SK-N-MC (cell line): Measurements from ENCODE around the gene ACTG1.
A peak's percentile ranks its signal among the peaks of the same experiment; 100 is the strongest.

Source experiments
- DNase-seq: peaks from one replicate; pipeline ENCODE4 v3.0.0-alpha.2; 2011; ENCODE audit warnings: low read depth, low spot score
- H3K27ac ChIP-seq: fragments of 200-600 bp; sonication (generic); 2 replicates; pipeline ENCODE4 v1.5.1; 2016; ENCODE audit warnings: mixed run types
- H3K36me3 ChIP-seq: fragments of 200-600 bp; sonication (generic); 2 replicates; pipeline ENCODE4 v1.6.1; 2017; ENCODE audit warnings: antibody characterized with exemption, low read length, mixed read lengths; ENCODE audit not compliant: insufficient read depth
- H3K4me3 ChIP-seq: fragments of 200-600 bp; sonication (generic); 2 replicates; pipeline ENCODE4 v1.5.1; 2016
- H3K9ac ChIP-seq: fragments of 200-600 bp; sonication (generic); 2 replicates; pipeline ENCODE4 v1.8.0; 2017; ENCODE audit warnings: mixed run types, mixed read lengths; ENCODE audit not compliant: insufficient read length
- H3K9me3 ChIP-seq: fragments of 200-600 bp; sonication (generic); 2 replicates; pipeline ENCODE4 v1.6.1; 2017; ENCODE audit warnings: low read depth, mild to moderate bottlenecking, antibody characterized with exemption, low read length, moderate library complexity, mixed read lengths
- EZH2 ChIP-seq: fragments of 200-600 bp; sonication (generic); IDR thresholded peaks from one replicate; pipeline ENCODE4 v1.6.1; 2017; ENCODE audit warnings: antibody characterized with exemption
- FOXP2 ChIP-seq: optimal IDR thresholded peaks from 2 replicates; pipeline ENCODE3; 2011; ENCODE audit warnings: mild to moderate bottlenecking, moderate library complexity; ENCODE audit not compliant: insufficient read depth; ENCODE audit errors: extremely low read length, control extremely low read depth
- POLR2AphosphoS5 ChIP-seq: IDR thresholded peaks from 2 replicates; pipeline ENCODE4 v1.6.1; 2012; ENCODE audit warnings: mild to moderate bottlenecking, low read depth, low read length, borderline replicate concordance

Gene ACTG1

DNA sequence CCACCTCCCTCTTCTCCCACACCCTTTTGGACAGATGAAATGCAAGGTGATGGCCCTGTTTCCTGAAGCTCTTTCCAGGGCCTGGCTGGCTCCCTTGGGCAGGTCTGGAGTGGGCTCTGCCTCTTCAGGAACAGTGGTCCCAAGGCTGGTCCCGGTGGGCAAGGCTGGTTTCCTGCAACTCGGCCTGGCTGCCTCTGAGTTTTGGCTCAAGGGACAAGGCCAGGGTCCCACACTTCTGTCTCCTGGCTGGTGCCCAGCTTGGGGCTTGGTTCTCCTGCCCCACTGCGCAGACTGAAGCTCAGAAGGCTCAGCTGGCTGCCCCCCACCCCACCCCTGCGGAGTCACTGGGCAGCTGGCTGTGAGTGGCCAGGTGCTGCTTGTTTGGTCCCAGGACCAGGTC, 3.8 kb upstream of the ACTG1 start:
- no peaks in the 10 kb centered on the region for H3K9me3 ChIP-seq
- H3K4me3 ChIP-seq: no peak overlapping the region
- peak overlapping the region; percentile 68 for H3K27ac ChIP-seq
- no peak overlapping the region for H3K9ac ChIP-seq
- no peak for TF ChIP-seq EZH2
- TF ChIP-seq FOXP2: no peak
- no peak for TF ChIP-seq POLR2AphosphoS5
- H3K36me3 ChIP-seq: peaks cover 8% of the 10 kb centered on the region
- no peak for DNase-seq

- Histone ChIP-seq H3K27ac (peak overlapping the region; percentile 68; the same call in 1 of the 2 replicates), H3K9ac (no peak overlapping the region), H3K9me3 (no peaks in the 10 kb centered on the region), H3K36me3 (peaks cover 16% of the 10 kb centered on the region), H3K4me3 (no peak overlapping the region)
- TF ChIP-seq FOXP2: no peak
- DNase-seq: no peak
Observed at GRCh38 chr17:81515530-81516041, 3.0 kb upstream of the ACTG1 start.

DNA sequence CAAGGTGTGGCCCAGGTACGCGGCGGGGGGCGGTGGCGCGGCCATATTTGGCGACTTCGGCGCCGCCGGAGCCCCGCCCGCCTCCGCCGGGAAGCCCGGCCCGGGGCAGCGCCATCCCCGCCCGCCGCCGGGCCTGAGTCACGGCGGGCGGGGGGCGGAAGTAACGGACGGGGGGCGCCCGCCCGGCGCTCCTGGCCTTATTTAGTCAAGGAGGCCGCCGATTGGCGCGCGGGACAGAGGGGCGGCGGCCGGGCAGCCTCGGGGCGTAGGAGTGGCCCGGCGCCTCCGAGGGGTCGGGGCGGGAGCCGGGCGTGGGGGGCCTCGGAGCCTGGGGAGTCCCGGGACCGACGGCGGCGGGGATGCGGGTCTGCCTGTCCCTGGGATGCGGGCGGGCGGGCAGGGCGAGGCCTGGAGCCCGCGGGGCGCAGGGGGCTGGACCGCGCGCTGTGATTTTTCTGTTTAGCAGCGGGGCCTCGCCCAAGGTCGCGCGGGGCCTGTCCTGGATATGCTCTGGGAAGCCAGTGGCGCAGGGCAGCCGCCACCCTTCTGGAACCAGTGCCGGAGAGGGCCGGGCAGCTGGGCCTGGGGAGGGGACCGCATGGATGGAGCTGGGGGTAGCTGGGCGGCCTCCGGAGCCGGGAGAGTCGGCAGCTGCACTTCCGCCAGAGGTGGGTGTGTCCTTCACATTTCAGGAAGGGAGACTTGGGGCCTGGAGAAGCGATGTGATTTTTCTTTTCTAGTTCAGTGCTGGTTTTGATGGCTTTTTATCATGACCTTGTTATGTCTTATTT, 2.3 kb upstream of the ACTG1 start:
- TF ChIP-seq FOXP2 (no peak), EZH2 (no peak), POLR2AphosphoS5 (no peak)

GRCh38 chr17:81514489-81514738, 1.8 kb upstream of the ACTG1 start:
- H3K9me3 ChIP-seq: no peaks in the 10 kb centered on the region
- H3K4me3 ChIP-seq: no peak overlapping the region
- DNase-seq: no peak
- no peak overlapping the region for H3K9ac ChIP-seq
- no peak for TF ChIP-seq FOXP2
- TF ChIP-seq POLR2AphosphoS5: no peak
- no peak for TF ChIP-seq EZH2
- H3K27ac ChIP-seq: no peak overlapping the region
- peaks cover 28% of the 10 kb centered on the region for H3K36me3 ChIP-seq

More for the DNA sequence above, 2.3 kb upstream of the ACTG1 start:
- Histone ChIP-seq H3K4me3 (no peak overlapping the region), H3K9ac (no peak overlapping the region), H3K36me3 (peaks cover 23% of the 10 kb centered on the region), H3K27ac (no peak overlapping the region), H3K9me3 (no peaks in the 10 kb centered on the region)
- DNase-seq: no peak

- Histone ChIP-seq H3K9ac (no peak overlapping the region), H3K9me3 (no peaks in the 10 kb centered on the region), H3K4me3 (no peak overlapping the region), H3K27ac (no peak overlapping the region), H3K36me3 (peaks cover 33% of the 10 kb centered on the region)
- TF ChIP-seq EZH2: no peak
- no peak for TF ChIP-seq FOXP2
- DNase-seq: no peak
Observed at GRCh38 chr17:81513753-81514488, 1.3 kb upstream of the ACTG1 start.

- no peak for TF ChIP-seq EZH2
- TF ChIP-seq FOXP2: no peak
- no peak for TF ChIP-seq POLR2AphosphoS5
- peaks cover 37% of the 10 kb centered on the region for H3K36me3 ChIP-seq
- no peak for DNase-seq
Observed at GRCh38 chr17:81513372-81513752, 763 bp upstream of the ACTG1 start.

DNA sequence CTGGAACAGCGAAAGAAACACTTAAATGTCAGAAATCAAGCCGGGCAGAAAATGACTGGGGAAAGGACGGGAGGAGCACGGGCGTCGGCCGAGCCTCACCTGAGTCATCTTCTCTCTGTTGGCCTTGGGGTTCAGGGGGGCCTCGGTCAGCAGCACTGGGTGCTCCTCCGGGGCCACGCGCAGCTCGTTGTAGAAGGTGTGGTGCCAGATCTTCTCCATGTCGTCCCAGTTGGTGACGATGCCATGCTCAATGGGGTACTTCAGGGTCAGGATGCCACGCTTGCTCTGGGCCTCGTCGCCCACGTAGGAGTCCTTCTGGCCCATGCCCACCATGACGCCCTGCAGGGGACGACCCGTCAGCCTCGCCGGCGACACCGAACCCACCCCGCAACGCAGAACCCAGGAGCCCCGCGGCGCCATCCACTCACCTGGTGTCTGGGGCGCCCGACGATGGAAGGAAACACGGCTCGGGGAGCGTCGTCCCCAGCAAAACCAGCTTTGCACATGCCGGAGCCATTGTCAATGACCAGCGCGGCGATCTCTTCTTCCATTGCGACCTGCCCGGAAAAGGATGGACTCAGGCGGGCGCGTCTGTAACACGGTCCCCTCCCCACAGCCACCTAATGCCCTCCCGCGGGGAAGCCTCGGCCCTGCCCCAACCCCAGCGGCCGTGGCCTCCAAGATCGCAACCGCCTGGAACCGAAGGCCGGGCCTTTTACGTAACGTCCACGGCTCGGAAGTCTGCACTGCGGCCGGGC, 616 bp downstream of the ACTG1 start:
- DNase-seq: no peak
- H3K9me3 ChIP-seq: no peaks in the 10 kb centered on the region
- H3K4me3 ChIP-seq: peak overlapping the region; percentile 92
- peak overlapping the region; percentile 89 for H3K27ac ChIP-seq
- H3K36me3 ChIP-seq: peaks cover 37% of the 10 kb centered on the region
- peak overlapping the region; percentile 98 for H3K9ac ChIP-seq
- TF ChIP-seq POLR2AphosphoS5 (peak; percentile 30; the same call in 1 of the 2 replicates), EZH2 (no peak), FOXP2 (no peak)

More at GRCh38 chr17:81513372-81513752, 763 bp upstream of the ACTG1 start:
- Histone ChIP-seq H3K27ac (peak overlapping the region; percentile 92), H3K4me3 (peak overlapping the region; percentile 61), H3K9ac (peak overlapping the region; percentile 77), H3K9me3 (no peaks in the 10 kb centered on the region)

DNA sequence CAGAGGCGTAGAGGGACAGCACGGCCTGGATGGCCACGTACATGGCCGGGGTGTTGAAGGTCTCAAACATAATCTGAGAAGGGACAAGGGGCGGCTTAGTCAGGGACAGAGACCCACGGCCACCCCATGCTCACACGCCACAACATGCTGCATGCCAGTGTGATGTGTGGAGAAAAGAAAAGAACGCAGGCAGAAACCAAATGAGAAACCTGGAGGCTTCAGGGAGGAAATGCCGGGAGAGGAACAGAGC, 1.1 kb downstream of the ACTG1 start:
- H3K9me3 ChIP-seq: no peaks in the 10 kb centered on the region
- TF ChIP-seq FOXP2: no peak
- TF ChIP-seq EZH2: no peak
- TF ChIP-seq POLR2AphosphoS5: no peak
- peak overlapping the region; percentile 92 for H3K4me3 ChIP-seq
- H3K36me3 ChIP-seq: peaks cover 37% of the 10 kb centered on the region
- DNase-seq: no peak
- 0 out of 2 replicates have a peak overlapping the region, but pooled peaks have one; percentile 0 for H3K27ac ChIP-seq
- peak overlapping the region; percentile 98 for H3K9ac ChIP-seq
